ENCODE results near the gene TTC13. TPM values are rescaled to one million over a fixed set of nuclear protein-coding genes. Genes with fewer than 3 reads are reported as not detected.

Gene TTC13
- total RNA-seq, 4 donors from 2014 or later, result 20.4 to 30.1 (median 25.6) TPM

- H3K4me1 ChIP-seq, result peaks cover 0 to 7% (median 0%) of the 10 kb centered on the region in 4 donors
- H3K27me3 ChIP-seq, result no peaks in the 10 kb centered on the region
- H3K27ac ChIP-seq, result no peak overlapping the region
- H3K4me3 ChIP-seq, result no peak overlapping the region
- 95 to 96% methylated on average over 2 of the region's 2 CpGs for WGBS, 2 donors
- H3K36me3 ChIP-seq, result no peaks in the 10 kb centered on the region
- no peaks in the 10 kb centered on the region for H3K9me3 ChIP-seq
- no peak for TF ChIP-seq POLR2A (IDR thresholded peaks at IDR 0.05)
- no peak for TF ChIP-seq CTCF (IDR thresholded peaks at IDR 0.05)
- no peak for TF ChIP-seq EP300 (IDR thresholded peaks at IDR 0.05)
- no peak for DNase-seq (ENCODE audit: low spot score in 2 of 2)
Measured at GRCh38 chr1:230895452-230895851, 83.2 kb downstream of the TTC13 start.

- H3K27ac ChIP-seq, result no peak overlapping the region
- peaks cover 0 to 3% (median 0%) of the 10 kb centered on the region in 4 donors for H3K4me1 ChIP-seq
- DNase-seq (ENCODE audit: low spot score in 2 of 2), result no peak
- H3K36me3 ChIP-seq, result no peaks in the 10 kb centered on the region
- H3K4me3 ChIP-seq, result no peak overlapping the region
- TF ChIP-seq CTCF (IDR thresholded peaks at IDR 0.05) (no peak), EP300 (IDR thresholded peaks at IDR 0.05) (no peak), POLR2A (IDR thresholded peaks at IDR 0.05) (no peak)
- WGBS, 2 donors, result 89 to 92% methylated on average over 5 of the region's 5 CpGs
- H3K9me3 ChIP-seq, result no peaks in the 10 kb centered on the region
- H3K27me3 ChIP-seq, result no peaks in the 10 kb centered on the region
Measured at GRCh38 chr1:230894664-230895063, 84.0 kb downstream of the TTC13 start.

GRCh38 chr1:230894032-230894431 is 84.6 kb downstream of the TTC13 start:
- TF ChIP-seq POLR2A (IDR thresholded peaks at IDR 0.05), result no peak
- no peak for TF ChIP-seq EP300 (IDR thresholded peaks at IDR 0.05)
- TF ChIP-seq CTCF (IDR thresholded peaks at IDR 0.05), result no peak
- no peaks in the 10 kb centered on the region for H3K9me3 ChIP-seq
- peaks cover 0 to 3% (median 0%) of the 10 kb centered on the region in 4 donors for H3K4me1 ChIP-seq
- H3K27me3 ChIP-seq, result no peaks in the 10 kb centered on the region
- 80 to 82% methylated on average over 6 of the region's 6 CpGs for WGBS, 2 donors
- no peak for DNase-seq (ENCODE audit: low spot score in 2 of 2)
- H3K4me3 ChIP-seq, result no peak overlapping the region
- no peaks in the 10 kb centered on the region for H3K36me3 ChIP-seq
- H3K27ac ChIP-seq, result no peak overlapping the region

- TF ChIP-seq CTCF (IDR thresholded peaks at IDR 0.05), result no peak
Measured at GRCh38 chr1:230892018-230892491, 86.6 kb downstream of the TTC13 start.

GRCh38 chr1:230891413-230891812 is 87.2 kb downstream of the TTC13 start:
- 40 to 46% methylated on average over 2 of the region's 2 CpGs for WGBS, 2 donors
- no peak overlapping the region for H3K4me3 ChIP-seq
- H3K27me3 ChIP-seq, result no peaks in the 10 kb centered on the region
- H3K9me3 ChIP-seq, result no peaks in the 10 kb centered on the region
- H3K27ac ChIP-seq, result no peak overlapping the region
- DNase-seq (ENCODE audit: low spot score in 2 of 2), result no peak
- TF ChIP-seq CTCF (IDR thresholded peaks at IDR 0.05), result no peak
- TF ChIP-seq EP300 (IDR thresholded peaks at IDR 0.05), result no peak
- TF ChIP-seq POLR2A (IDR thresholded peaks at IDR 0.05), result no peak
- H3K4me1 ChIP-seq, result no peaks in the 10 kb centered on the region
- H3K36me3 ChIP-seq, result no peaks in the 10 kb centered on the region

More at GRCh38 chr1:230892018-230892491, 86.6 kb downstream of the TTC13 start:
- Histone ChIP-seq H3K36me3 (no peaks in the 10 kb centered on the region), H3K4me3 (no peak overlapping the region), H3K27ac (no peak overlapping the region), H3K4me1 (peaks cover 0 to 3% (median 0%) of the 10 kb centered on the region in 4 donors), H3K9me3 (no peaks in the 10 kb centered on the region), H3K27me3 (no peaks in the 10 kb centered on the region)
- WGBS, 2 donors, result 75 to 82% methylated on average over 6 of the region's 6 CpGs
- no peak for DNase-seq (ENCODE audit: low spot score in 2 of 2)

All from tibial nerve (tissue), 4 donors.